Stimulated activated memory B cell treated with anti-CD40 and anti-IgM and Interleukin-4, amounts not matched to agents 10 μg/mL and 1 μg/mL and 100 μg/mL, for 72 hours (primary cell): ENCODE data around the gene FAAP24.
"Not testable (repeated sequence)": the region's sequence is repeated elsewhere in the genome, so short reads cannot be mapped to it uniquely, and the experiment has no call there.

Source experiments
- ATAC-seq: fragments of 150-1000 bp; cut with Tn5 transposase; 2 replicates; pipeline ENCODE4 v1.10.0; 2021
- H3K27ac Mint-ChIP-seq: one replicate; pipeline ENCODE4 v1.8.0; 2022; ENCODE audit warnings: mild to moderate bottlenecking, mixed read lengths
- H3K27me3 Mint-ChIP-seq: one replicate; pipeline ENCODE4 v1.8.0; 2022; ENCODE audit warnings: mixed read lengths
- H3K36me3 Mint-ChIP-seq: one replicate; pipeline ENCODE4 v1.8.0; 2022; ENCODE audit warnings: mixed read lengths
- H3K4me1 Mint-ChIP-seq: one replicate; pipeline ENCODE4 v1.8.0; 2022; ENCODE audit warnings: mixed read lengths
- H3K4me3 Mint-ChIP-seq: one replicate; pipeline ENCODE4 v1.8.0; 2022; ENCODE audit warnings: mild to moderate bottlenecking, moderate library complexity, mixed read lengths
- H3K9me3 Mint-ChIP-seq: one replicate; pipeline ENCODE4 v1.8.0; 2022; ENCODE audit warnings: mixed read lengths

The FAAP24 gene

GRCh38 chr19:33022472-33023116, 50.6 kb downstream of the FAAP24 start:
- no peak for ATAC-seq
- no peak overlapping the region for H3K4me3 Mint-ChIP-seq
- H3K4me1 Mint-ChIP-seq: no peaks in the 10 kb centered on the region
- no peaks in the 10 kb centered on the region for H3K27me3 Mint-ChIP-seq
- no peaks in the 10 kb centered on the region for H3K9me3 Mint-ChIP-seq
- peaks cover 12% of the 10 kb centered on the region for H3K36me3 Mint-ChIP-seq
- H3K27ac Mint-ChIP-seq: no peak overlapping the region

GRCh38 chr19:33024398-33024797, 52.4 kb downstream of the FAAP24 start:
- no peak overlapping the region for H3K4me3 Mint-ChIP-seq
- no peaks in the 10 kb centered on the region for H3K27me3 Mint-ChIP-seq
- H3K36me3 Mint-ChIP-seq: peaks cover 12% of the 10 kb centered on the region
- no peaks in the 10 kb centered on the region for H3K4me1 Mint-ChIP-seq
- no peak overlapping the region for H3K27ac Mint-ChIP-seq
- H3K9me3 Mint-ChIP-seq: no peaks in the 10 kb centered on the region
- ATAC-seq: no peak

GRCh38 chr19:33025468-33026238, 53.6 kb downstream of the FAAP24 start:
- H3K4me1 Mint-ChIP-seq, H3K4me3 Mint-ChIP-seq, H3K27me3 Mint-ChIP-seq, ATAC-seq, H3K9me3 Mint-ChIP-seq, H3K27ac Mint-ChIP-seq: not testable (repeated sequence)
- peaks cover 15% of the 10 kb centered on the region for H3K36me3 Mint-ChIP-seq

- ATAC-seq, H3K4me1 Mint-ChIP-seq, H3K27me3 Mint-ChIP-seq, H3K4me3 Mint-ChIP-seq, H3K9me3 Mint-ChIP-seq, H3K27ac Mint-ChIP-seq: not testable (repeated sequence)
- peaks cover 15% of the 10 kb centered on the region for H3K36me3 Mint-ChIP-seq
These were observed 54.6 kb downstream of the FAAP24 start for GRCh38 chr19:33026602-33027001.
